Measurements from ENCODE around the gene SGMS1. TPM values are rescaled to one million over a fixed set of nuclear protein-coding genes. Genes with fewer than 3 reads are reported as not detected.

Gene SGMS1
- total and polyA plus RNA-seq, 2 experiments from 2014 or later: 15.0 to 34.7 TPM

DNA sequence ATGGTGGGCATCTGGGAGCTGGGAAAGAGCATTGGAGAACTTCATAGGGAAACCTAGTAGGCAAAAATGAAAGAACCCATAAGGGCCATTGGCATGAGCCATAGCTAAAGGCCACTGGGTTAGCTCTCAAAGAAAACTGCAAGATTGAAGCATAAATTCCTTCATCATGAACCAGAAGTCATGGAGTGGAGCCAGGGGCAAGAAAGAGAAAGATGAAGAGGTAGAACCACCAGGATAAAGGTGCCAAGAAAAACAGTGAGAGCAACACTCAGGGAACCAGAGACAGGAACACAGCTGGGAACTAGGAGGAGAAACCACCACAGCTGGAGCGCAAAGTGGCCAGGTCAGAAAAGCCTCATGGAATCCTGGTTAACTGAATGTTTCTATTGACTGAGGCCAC lies 11.5 kb upstream of the SGMS1 start:
- Mint-ChIP-seq H3K9me3 (no peaks in the 10 kb centered on the region), H3K27me3 (ENCODE audit: insufficient read depth, low read depth, poor library complexity) (peaks cover 4% of the 10 kb centered on the region), H3K4me3 (no peak overlapping the region), H3K36me3 (ENCODE audit: low read depth) (no peaks in the 10 kb centered on the region), H3K27ac (no peak overlapping the region), H3K4me1 (peaks cover 21% of the 10 kb centered on the region)
- no peak for TF ChIP-seq CTCF (conservative IDR thresholded peaks at IDR 0.05; ENCODE audit: low read depth in 2 of 2)
- TF ChIP-seq ZNF331 (CRISPR knock-in tag; IDR thresholded peaks at IDR 0.05; ENCODE audit: low read depth): no peak
- no peak for TF ChIP-seq POLR2AphosphoS5 (IDR thresholded peaks at IDR 0.05; ENCODE audit: low read depth)
- TF ChIP-seq JUNB (IDR thresholded peaks at IDR 0.05; ENCODE audit: unreplicated experiment): no peak
- TF ChIP-seq CREB1 (CRISPR knock-in tag; IDR thresholded peaks at IDR 0.05; ENCODE audit: low read depth): no peak
- no peak for TF ChIP-seq REST (IDR thresholded peaks at IDR 0.05; ENCODE audit: unreplicated experiment)
- no peak for TF ChIP-seq ZNF462 (CRISPR knock-in tag; IDR thresholded peaks at IDR 0.05)
- no peak for TF ChIP-seq EZH2phosphoT487 (IDR thresholded peaks at IDR 0.05; ENCODE audit: unreplicated experiment)
- TF ChIP-seq NANOG (IDR thresholded peaks at IDR 0.05; ENCODE audit: borderline replicate concordance): no peak
- TF ChIP-seq ETS1 (IDR thresholded peaks at IDR 0.05): no peak
- TF ChIP-seq STAT1 (IDR thresholded peaks at IDR 0.05; ENCODE audit: unreplicated experiment): no peak
- no peak for TF ChIP-seq EZH2 (IDR thresholded peaks at IDR 0.05; ENCODE audit: low read depth, unreplicated experiment)
- TF ChIP-seq ZNF114 (CRISPR knock-in tag; IDR thresholded peaks at IDR 0.05): no peak
- Histone ChIP-seq H3K79me2 (replicated peaks; ENCODE audit: insufficient read depth) (no peaks in the 10 kb centered on the region), H2AFZ (no peak overlapping the region; the same call in 1 of the 2 replicates), H3F3A (replicated peaks; ENCODE audit: low read depth) (no peaks in the 10 kb centered on the region), H3K27ac (ENCODE audit: low read depth) (no peak overlapping the region), H3K4me3 (no peak overlapping the region), H3K9me2 (ENCODE audit: insufficient read depth) (no peaks in the 10 kb centered on the region), H4K20me1 (replicated peaks; ENCODE audit: insufficient read depth) (no peaks in the 10 kb centered on the region), H3K27me3 (ENCODE audit: insufficient read depth) (no peaks in the 10 kb centered on the region), H3K4me1 (ENCODE audit: insufficient read depth) (peaks cover 2% of the 10 kb centered on the region), H3K36me3 (ENCODE audit: insufficient read depth) (no peaks in the 10 kb centered on the region), H3K4me2 (no peak overlapping the region)
- ATAC-seq: no peak
- DNase-seq (ENCODE audit: low spot score): no peak
